ENCODE measurements around the gene MDGA2.
A peak's percentile ranks its signal among the peaks of the same experiment; 100 is the strongest.

- no peak for TF ChIP-seq MAX (IDR thresholded peaks at IDR 0.05)
- no peak for TF ChIP-seq TAF1 (IDR thresholded peaks at IDR 0.05; ENCODE audit: low read depth)
- TF ChIP-seq EP300 (IDR thresholded peaks at IDR 0.05; ENCODE audit: borderline replicate concordance) = no peak
- TF ChIP-seq RAD21 (IDR thresholded peaks at IDR 0.05; ENCODE audit: low read depth) = peak; percentile 82
- no peak for TF ChIP-seq CEBPB (IDR thresholded peaks at IDR 0.05)
- no peak for TF ChIP-seq CREB1 (IDR thresholded peaks at IDR 0.05; ENCODE audit: low read depth)
- TF ChIP-seq REST (IDR thresholded peaks at IDR 0.05; ENCODE audit: low read depth) = no peak
- TF ChIP-seq NFIC (IDR thresholded peaks at IDR 0.05) = no peak
- TF ChIP-seq EGR1 (IDR thresholded peaks at IDR 0.05) = no peak
- TF ChIP-seq FOXM1 (IDR thresholded peaks at IDR 0.05; ENCODE audit: borderline replicate concordance, low read depth) = no peak
- no peak for TF ChIP-seq TEAD4 (IDR thresholded peaks at IDR 0.05)
- TF ChIP-seq YY1 (IDR thresholded peaks at IDR 0.05; ENCODE audit: low read depth) = no peak
Observed at GRCh38 chr14:47278233-47278842, 397.1 kb downstream of the MDGA2 start.
